ENCODE measurements around the gene APBA2.

Gene APBA2

GRCh38 chr15:29142129-29142747 is 256.5 kb downstream of the APBA2 start:
- no peak overlapping the region for H3K4me3 ChIP-seq (ENCODE audit: low read depth in 1 of 2, low read length in 2 of 2)
- H3K27me3 ChIP-seq (ENCODE audit: control insufficient read depth in 1 of 2, insufficient read depth in 2 of 2, low read length in 2 of 2) = peaks cover 0 to 9% of the 10 kb centered on the region in 2 donors
- H3K9me3 ChIP-seq (ENCODE audit: control insufficient read depth in 1 of 2, low read length in 2 of 2) = no peaks in the 10 kb centered on the region
- H3K9ac ChIP-seq (ENCODE audit: low read depth in 1 of 2, low read length in 2 of 2) = no peak overlapping the region
- no peaks in the 10 kb centered on the region for H3K36me3 ChIP-seq (ENCODE audit: control insufficient read depth in 1 of 2, insufficient read depth in 2 of 2, low read length in 2 of 2)
- H3K27ac ChIP-seq (ENCODE audit: low read depth, low read length) = no peak overlapping the region
- H3K4me1 ChIP-seq (ENCODE audit: control insufficient read depth in 1 of 2, insufficient read depth in 2 of 2, low read length in 2 of 2) = peaks cover 0 to 5% of the 10 kb centered on the region in 2 donors

GRCh38 chr15:29143293-29143692 is 257.5 kb downstream of the APBA2 start:
- Histone ChIP-seq H3K27ac (ENCODE audit: low read depth, low read length) (no peak overlapping the region), H3K9me3 (ENCODE audit: control insufficient read depth in 1 of 2, low read length in 2 of 2) (no peaks in the 10 kb centered on the region), H3K27me3 (ENCODE audit: control insufficient read depth in 1 of 2, insufficient read depth in 2 of 2, low read length in 2 of 2) (peaks cover 0 to 9% of the 10 kb centered on the region in 2 donors), H3K9ac (ENCODE audit: low read depth in 1 of 2, low read length in 2 of 2) (no peak overlapping the region), H3K4me3 (ENCODE audit: low read depth in 1 of 2, low read length in 2 of 2) (no peak overlapping the region), H3K4me1 (ENCODE audit: control insufficient read depth in 1 of 2, insufficient read depth in 2 of 2, low read length in 2 of 2) (peaks cover 0 to 5% of the 10 kb centered on the region in 2 donors), H3K36me3 (ENCODE audit: control insufficient read depth in 1 of 2, insufficient read depth in 2 of 2, low read length in 2 of 2) (no peaks in the 10 kb centered on the region)

- Histone ChIP-seq H3K27me3 (ENCODE audit: control insufficient read depth in 1 of 2, insufficient read depth in 2 of 2, low read length in 2 of 2) (peaks cover 0 to 9% of the 10 kb centered on the region in 2 donors), H3K4me1 (ENCODE audit: control insufficient read depth in 1 of 2, insufficient read depth in 2 of 2, low read length in 2 of 2) (peaks cover 0 to 5% of the 10 kb centered on the region in 2 donors), H3K27ac (ENCODE audit: low read depth, low read length) (no peak overlapping the region), H3K4me3 (ENCODE audit: low read depth in 1 of 2, low read length in 2 of 2) (no peak overlapping the region), H3K9me3 (ENCODE audit: control insufficient read depth in 1 of 2, low read length in 2 of 2) (no peaks in the 10 kb centered on the region), H3K9ac (ENCODE audit: low read depth in 1 of 2, low read length in 2 of 2) (no peak overlapping the region), H3K36me3 (ENCODE audit: control insufficient read depth in 1 of 2, insufficient read depth in 2 of 2, low read length in 2 of 2) (no peaks in the 10 kb centered on the region)
Observed at GRCh38 chr15:29143909-29144635, 258.3 kb downstream of the APBA2 start.

- Histone ChIP-seq H3K36me3 (ENCODE audit: control insufficient read depth in 1 of 2, insufficient read depth in 2 of 2, low read length in 2 of 2) (no peaks in the 10 kb centered on the region), H3K4me1 (ENCODE audit: control insufficient read depth in 1 of 2, insufficient read depth in 2 of 2, low read length in 2 of 2) (no peaks in the 10 kb centered on the region), H3K4me3 (ENCODE audit: low read depth in 1 of 2, low read length in 2 of 2) (no peak overlapping the region), H3K9me3 (ENCODE audit: control insufficient read depth in 1 of 2, low read length in 2 of 2) (no peaks in the 10 kb centered on the region), H3K27me3 (ENCODE audit: control insufficient read depth in 1 of 2, insufficient read depth in 2 of 2, low read length in 2 of 2) (no peaks in the 10 kb centered on the region), H3K27ac (ENCODE audit: low read depth, low read length) (no peak overlapping the region), H3K9ac (ENCODE audit: low read depth in 1 of 2, low read length in 2 of 2) (no peak overlapping the region)
Observed at GRCh38 chr15:29149738-29150075, 263.9 kb downstream of the APBA2 start.

- Histone ChIP-seq H3K27me3 (ENCODE audit: control insufficient read depth in 1 of 2, insufficient read depth in 2 of 2, low read length in 2 of 2) (no peaks in the 10 kb centered on the region), H3K27ac (ENCODE audit: low read depth, low read length) (no peak overlapping the region), H3K4me1 (ENCODE audit: control insufficient read depth in 1 of 2, insufficient read depth in 2 of 2, low read length in 2 of 2) (no peaks in the 10 kb centered on the region), H3K9me3 (ENCODE audit: control insufficient read depth in 1 of 2, low read length in 2 of 2) (no peaks in the 10 kb centered on the region), H3K36me3 (ENCODE audit: control insufficient read depth in 1 of 2, insufficient read depth in 2 of 2, low read length in 2 of 2) (no peaks in the 10 kb centered on the region), H3K4me3 (ENCODE audit: low read depth in 1 of 2, low read length in 2 of 2) (no peak overlapping the region), H3K9ac (ENCODE audit: low read depth in 1 of 2, low read length in 2 of 2) (no peak overlapping the region)
Observed at GRCh38 chr15:29150515-29151483, 265.0 kb downstream of the APBA2 start.

GRCh38 chr15:29151484-29151857 is 265.7 kb downstream of the APBA2 start:
- no peaks in the 10 kb centered on the region for H3K4me1 ChIP-seq (ENCODE audit: control insufficient read depth in 1 of 2, insufficient read depth in 2 of 2, low read length in 2 of 2)
- H3K4me3 ChIP-seq (ENCODE audit: low read depth in 1 of 2, low read length in 2 of 2) = no peak overlapping the region
- no peaks in the 10 kb centered on the region for H3K36me3 ChIP-seq (ENCODE audit: control insufficient read depth in 1 of 2, insufficient read depth in 2 of 2, low read length in 2 of 2)
- H3K27me3 ChIP-seq (ENCODE audit: control insufficient read depth in 1 of 2, insufficient read depth in 2 of 2, low read length in 2 of 2) = no peaks in the 10 kb centered on the region
- no peak overlapping the region for H3K27ac ChIP-seq (ENCODE audit: low read depth, low read length)
- H3K9ac ChIP-seq (ENCODE audit: low read depth in 1 of 2, low read length in 2 of 2) = no peak overlapping the region
- H3K9me3 ChIP-seq (ENCODE audit: control insufficient read depth in 1 of 2, low read length in 2 of 2) = no peaks in the 10 kb centered on the region

- Histone ChIP-seq H3K9me3 (ENCODE audit: control insufficient read depth in 1 of 2, low read length in 2 of 2) (peaks cover 0 to 7% of the 10 kb centered on the region in 2 donors), H3K27me3 (ENCODE audit: control insufficient read depth in 1 of 2, insufficient read depth in 2 of 2, low read length in 2 of 2) (no peaks in the 10 kb centered on the region), H3K4me3 (ENCODE audit: low read depth in 1 of 2, low read length in 2 of 2) (no peak overlapping the region), H3K4me1 (ENCODE audit: control insufficient read depth in 1 of 2, insufficient read depth in 2 of 2, low read length in 2 of 2) (no peaks in the 10 kb centered on the region), H3K9ac (ENCODE audit: low read depth in 1 of 2, low read length in 2 of 2) (no peak overlapping the region), H3K36me3 (ENCODE audit: control insufficient read depth in 1 of 2, insufficient read depth in 2 of 2, low read length in 2 of 2) (no peaks in the 10 kb centered on the region), H3K27ac (ENCODE audit: low read depth, low read length) (no peak overlapping the region)
Observed at GRCh38 chr15:29156521-29156920, 270.7 kb downstream of the APBA2 start.

- no peak overlapping the region for H3K4me3 ChIP-seq (ENCODE audit: low read depth in 1 of 2, low read length in 2 of 2)
- no peaks in the 10 kb centered on the region for H3K4me1 ChIP-seq (ENCODE audit: control insufficient read depth in 1 of 2, insufficient read depth in 2 of 2, low read length in 2 of 2)
- no peak overlapping the region for H3K9ac ChIP-seq (ENCODE audit: low read depth in 1 of 2, low read length in 2 of 2)
- no peaks in the 10 kb centered on the region for H3K36me3 ChIP-seq (ENCODE audit: control insufficient read depth in 1 of 2, insufficient read depth in 2 of 2, low read length in 2 of 2)
- H3K27ac ChIP-seq (ENCODE audit: low read depth, low read length) = no peak overlapping the region
- peaks cover 2 to 11% of the 10 kb centered on the region in 2 donors for H3K9me3 ChIP-seq (ENCODE audit: control insufficient read depth in 1 of 2, low read length in 2 of 2)
- no peaks in the 10 kb centered on the region for H3K27me3 ChIP-seq (ENCODE audit: control insufficient read depth in 1 of 2, insufficient read depth in 2 of 2, low read length in 2 of 2)
Observed at GRCh38 chr15:29159771-29160455, 274.1 kb downstream of the APBA2 start.

GRCh38 chr15:29162411-29162810 is 276.6 kb downstream of the APBA2 start:
- H3K36me3 ChIP-seq (ENCODE audit: control insufficient read depth in 1 of 2, insufficient read depth in 2 of 2, low read length in 2 of 2) = no peaks in the 10 kb centered on the region
- no peaks in the 10 kb centered on the region for H3K27me3 ChIP-seq (ENCODE audit: control insufficient read depth in 1 of 2, insufficient read depth in 2 of 2, low read length in 2 of 2)
- H3K4me3 ChIP-seq (ENCODE audit: low read depth in 1 of 2, low read length in 2 of 2) = no peak overlapping the region
- no peak overlapping the region for H3K27ac ChIP-seq (ENCODE audit: low read depth, low read length)
- H3K4me1 ChIP-seq (ENCODE audit: control insufficient read depth in 1 of 2, insufficient read depth in 2 of 2, low read length in 2 of 2) = no peaks in the 10 kb centered on the region
- peaks cover 2 to 11% of the 10 kb centered on the region in 2 donors for H3K9me3 ChIP-seq (ENCODE audit: control insufficient read depth in 1 of 2, low read length in 2 of 2)
- no peak overlapping the region for H3K9ac ChIP-seq (ENCODE audit: low read depth in 1 of 2, low read length in 2 of 2)
